Measurements from ENCODE around the gene FGF14. TPM values are rescaled to one million over a fixed set of nuclear protein-coding genes. Genes with fewer than 3 reads are reported as not detected.

FGF14 gene
- total RNA-seq, 2 donors from 2014 or later: under 0.01 to 0.28 TPM

DNA sequence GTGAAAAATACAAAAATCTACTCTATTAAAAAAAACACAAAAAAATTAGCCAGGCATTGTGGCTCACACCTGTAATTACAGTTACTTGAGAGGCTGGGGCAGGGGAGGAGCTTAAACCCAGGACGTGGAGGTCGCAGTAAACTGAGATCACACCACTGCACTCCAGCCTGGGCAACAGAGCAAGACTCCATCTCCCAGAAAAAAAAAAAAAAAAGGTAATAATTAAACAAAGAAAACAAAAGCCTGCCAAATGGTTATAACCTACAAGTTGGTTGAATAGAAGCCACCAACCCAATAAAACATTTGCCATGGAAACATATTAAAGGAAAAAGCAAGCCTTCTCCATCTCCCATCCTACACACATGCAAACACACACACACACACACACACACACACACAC, 694.2 kb downstream of the FGF14 start:
- H3K4me1 ChIP-seq (replicated peaks): no peaks in the 10 kb centered on the region
- 76% methylated on average over 2 of the region's 2 CpGs for WGBS
- H3K27ac ChIP-seq: no peak overlapping the region
- intact Hi-C loops (cut with DNase I): no loop called here
- no peak overlapping the region for H3K4me3 ChIP-seq
- no peaks in the 10 kb centered on the region for H3K9me3 ChIP-seq
- no peak for TF ChIP-seq POLR2A (IDR thresholded peaks at IDR 0.05)
- TF ChIP-seq POLR2AphosphoS5 (IDR thresholded peaks at IDR 0.05): no peak
- TF ChIP-seq, protein P1, sequence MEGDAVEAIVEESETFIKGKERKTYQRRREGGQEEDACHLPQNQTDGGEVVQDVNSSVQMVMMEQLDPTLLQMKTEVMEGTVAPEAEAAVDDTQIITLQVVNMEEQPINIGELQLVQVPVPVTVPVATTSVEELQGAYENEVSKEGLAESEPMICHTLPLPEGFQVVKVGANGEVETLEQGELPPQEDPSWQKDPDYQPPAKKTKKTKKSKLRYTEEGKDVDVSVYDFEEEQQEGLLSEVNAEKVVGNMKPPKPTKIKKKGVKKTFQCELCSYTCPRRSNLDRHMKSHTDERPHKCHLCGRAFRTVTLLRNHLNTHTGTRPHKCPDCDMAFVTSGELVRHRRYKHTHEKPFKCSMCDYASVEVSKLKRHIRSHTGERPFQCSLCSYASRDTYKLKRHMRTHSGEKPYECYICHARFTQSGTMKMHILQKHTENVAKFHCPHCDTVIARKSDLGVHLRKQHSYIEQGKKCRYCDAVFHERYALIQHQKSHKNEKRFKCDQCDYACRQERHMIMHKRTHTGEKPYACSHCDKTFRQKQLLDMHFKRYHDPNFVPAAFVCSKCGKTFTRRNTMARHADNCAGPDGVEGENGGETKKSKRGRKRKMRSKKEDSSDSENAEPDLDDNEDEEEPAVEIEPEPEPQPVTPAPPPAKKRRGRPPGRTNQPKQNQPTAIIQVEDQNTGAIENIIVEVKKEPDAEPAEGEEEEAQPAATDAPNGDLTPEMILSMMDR (IDR thresholded peaks at IDR 0.05): no peak
- no peaks in the 10 kb centered on the region for H3K36me3 ChIP-seq
- no peak for DNase-seq (ENCODE audit: low spot score)
- H3K27me3 ChIP-seq (replicated peaks; ENCODE audit: insufficient read depth): no peaks in the 10 kb centered on the region

DNA sequence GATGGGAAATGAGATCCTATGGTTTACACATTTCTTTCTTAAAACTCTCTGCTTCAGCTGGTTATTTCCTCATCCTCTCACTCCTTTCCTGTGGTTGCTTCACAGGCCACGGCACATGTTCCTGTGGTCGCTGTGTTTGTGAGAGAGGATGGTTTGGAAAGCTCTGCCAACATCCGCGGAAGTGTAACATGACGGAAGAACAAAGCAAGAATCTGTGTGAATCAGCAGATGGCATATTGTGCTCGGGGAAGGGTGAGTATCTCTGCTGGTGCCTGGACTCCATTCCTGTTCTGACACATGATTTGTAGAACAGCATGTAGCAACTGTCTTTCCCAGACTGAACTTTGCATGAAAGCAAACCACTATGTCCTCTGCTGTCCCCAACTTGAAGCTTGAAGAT, 695.2 kb downstream of the FGF14 start:
- TF ChIP-seq, protein P1 (IDR thresholded peaks at IDR 0.05): no peak
- TF ChIP-seq POLR2A (IDR thresholded peaks at IDR 0.05) (no peak), POLR2AphosphoS5 (IDR thresholded peaks at IDR 0.05) (no peak)
- WGBS: 57% methylated on average over 6 of the region's 6 CpGs
- no peaks in the 10 kb centered on the region for H3K36me3 ChIP-seq
- H3K27me3 ChIP-seq (replicated peaks; ENCODE audit: insufficient read depth): no peaks in the 10 kb centered on the region
- DNase-seq (ENCODE audit: low spot score): no peak
- H3K27ac ChIP-seq: no peak overlapping the region
- intact Hi-C loops (cut with DNase I): no loop called here
- no peaks in the 10 kb centered on the region for H3K9me3 ChIP-seq
- H3K4me3 ChIP-seq: no peak overlapping the region
- H3K4me1 ChIP-seq (replicated peaks): no peaks in the 10 kb centered on the region

DNA sequence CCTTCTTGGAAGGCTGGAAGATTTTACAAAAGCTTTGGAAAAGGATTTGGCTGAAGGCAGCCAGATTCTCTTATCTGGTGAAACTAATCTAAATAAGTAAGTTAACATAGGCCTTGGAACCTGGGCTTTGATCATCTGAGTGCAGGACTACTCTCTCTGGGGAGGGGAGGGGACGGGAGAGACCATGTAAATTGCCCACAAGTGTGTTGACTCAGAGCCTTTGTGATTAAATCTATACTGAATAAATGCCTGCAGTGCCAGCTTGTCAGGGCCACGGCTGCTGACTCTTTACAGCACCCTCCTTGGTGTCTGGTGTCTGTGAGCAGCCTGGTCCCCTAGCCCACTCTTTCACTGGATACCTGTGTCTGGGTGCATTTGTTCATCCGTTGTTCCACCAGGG, 698.0 kb downstream of the FGF14 start:
- Histone ChIP-seq H3K27me3 (replicated peaks; ENCODE audit: insufficient read depth) (no peaks in the 10 kb centered on the region), H3K27ac (no peak overlapping the region), H3K4me3 (no peak overlapping the region), H3K9me3 (no peaks in the 10 kb centered on the region), H3K4me1 (replicated peaks) (no peaks in the 10 kb centered on the region), H3K36me3 (no peaks in the 10 kb centered on the region)
- no peak for DNase-seq (ENCODE audit: low spot score)
- 58% methylated on average over 3 of the region's 3 CpGs for WGBS
- TF ChIP-seq POLR2AphosphoS5 (IDR thresholded peaks at IDR 0.05) (no peak), POLR2A (IDR thresholded peaks at IDR 0.05) (no peak)
- TF ChIP-seq, protein P1 (IDR thresholded peaks at IDR 0.05): no peak
- intact Hi-C loops (cut with DNase I): no loop called here

DNA sequence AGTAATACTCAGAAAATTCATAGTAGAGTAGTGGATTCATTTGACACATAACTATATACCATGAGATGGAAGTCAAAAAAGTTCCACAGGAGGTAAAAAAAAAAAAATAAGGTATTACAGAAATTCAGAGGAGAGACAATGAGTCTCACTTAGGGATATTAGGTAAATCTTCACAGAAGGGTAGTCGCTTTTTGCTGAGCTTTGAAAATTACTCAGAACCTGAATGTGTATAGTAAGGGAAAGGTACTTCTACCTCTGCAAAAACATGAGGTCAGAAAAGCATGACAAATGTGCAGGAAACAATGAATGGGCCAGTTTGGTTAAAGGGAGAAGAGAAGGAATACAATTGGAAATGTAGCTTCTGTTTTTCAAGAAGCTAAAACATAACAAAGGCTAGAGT, 698.8 kb downstream of the FGF14 start:
- H3K9me3 ChIP-seq: no peaks in the 10 kb centered on the region
- no peak overlapping the region for H3K27ac ChIP-seq
- H3K4me1 ChIP-seq (replicated peaks): no peaks in the 10 kb centered on the region
- TF ChIP-seq POLR2AphosphoS5 (IDR thresholded peaks at IDR 0.05) (no peak), POLR2A (IDR thresholded peaks at IDR 0.05) (no peak)
- TF ChIP-seq, protein P1 (IDR thresholded peaks at IDR 0.05): no peak
- no peak for DNase-seq (ENCODE audit: low spot score)
- no peaks in the 10 kb centered on the region for H3K36me3 ChIP-seq
- 91% methylated on average over 1 of the region's 1 CpG for WGBS
- H3K4me3 ChIP-seq: no peak overlapping the region
- no peaks in the 10 kb centered on the region for H3K27me3 ChIP-seq (replicated peaks; ENCODE audit: insufficient read depth)
- intact Hi-C loops (cut with DNase I): no loop called here

DNA sequence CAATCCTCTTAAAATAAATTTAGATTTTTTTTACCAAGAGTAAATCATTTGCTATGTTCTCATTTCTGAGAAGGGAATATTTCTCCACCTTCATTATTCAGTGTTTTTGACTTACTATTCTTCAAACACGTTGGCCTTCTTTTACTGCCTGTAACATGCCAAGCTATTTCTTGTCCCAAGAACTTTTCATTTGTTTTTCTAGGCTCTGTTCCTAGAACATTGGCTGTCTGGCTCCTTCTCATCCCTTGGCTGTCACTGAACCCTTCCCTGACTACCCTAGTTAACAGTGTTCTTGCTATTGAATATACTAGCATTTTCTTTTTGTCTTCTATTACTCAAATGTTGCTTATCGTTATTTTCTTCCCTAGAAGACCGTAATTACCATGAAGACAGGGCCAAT, 701.2 kb downstream of the FGF14 start:
- 40% methylated on average over 3 of the region's 3 CpGs for WGBS

More for the DNA sequence above, 701.2 kb downstream of the FGF14 start:
- Histone ChIP-seq H3K27me3 (replicated peaks; ENCODE audit: insufficient read depth) (no peaks in the 10 kb centered on the region), H3K27ac (no peak overlapping the region), H3K36me3 (no peaks in the 10 kb centered on the region), H3K9me3 (no peaks in the 10 kb centered on the region), H3K4me1 (replicated peaks) (no peaks in the 10 kb centered on the region), H3K4me3 (no peak overlapping the region)
- TF ChIP-seq POLR2AphosphoS5 (IDR thresholded peaks at IDR 0.05) (peak; percentile 40), POLR2A (IDR thresholded peaks at IDR 0.05) (no peak)
- intact Hi-C loops (cut with DNase I): no loop called here
- DNase-seq (ENCODE audit: low spot score): peak; percentile 12
